GM12891 (cell line): ENCODE measurements around the gene ZNF91.

Source experiments
- PAX5 ChIP-seq: IDR thresholded peaks from 2 replicates; pipeline ENCODE4 v1.6.1; 2011; ENCODE audit warnings: low read length, moderate library complexity, mild to moderate bottlenecking; ENCODE audit not compliant: insufficient read depth, severe bottlenecking
- POLR2A ChIP-seq: IDR thresholded peaks from 2 replicates; pipeline ENCODE4 v1.6.1; 2011; ENCODE audit warnings: low read depth, low read length, control low read depth
- POLR2AphosphoS5 ChIP-seq: IDR thresholded peaks from 2 replicates; pipeline ENCODE4 v1.6.1; 2011; ENCODE audit warnings: low read depth, low read length, control low read depth
- POU2F2 ChIP-seq: IDR thresholded peaks from 2 replicates; pipeline ENCODE4 v1.6.1; 2011; ENCODE audit warnings: low read depth, mild to moderate bottlenecking, control low read depth, low read length, moderate library complexity
- SPI1 ChIP-seq: IDR thresholded peaks from 2 replicates; pipeline ENCODE4 v1.6.1; 2011; ENCODE audit warnings: low read depth, low read length, control low read depth
- TAF1 ChIP-seq: IDR thresholded peaks from 2 replicates; pipeline ENCODE4 v1.6.1; 2011; ENCODE audit warnings: low read depth, low read length, control low read depth

GRCh38 chr19:23304238-23304637 is 91.0 kb downstream of the ZNF91 start:
- TF ChIP-seq POLR2A = no peak
- TF ChIP-seq POLR2AphosphoS5 = no peak
- TF ChIP-seq TAF1 = no peak
- no peak for TF ChIP-seq PAX5
- no peak for TF ChIP-seq SPI1
- no peak for TF ChIP-seq POU2F2
